Cardiac fibroblast (primary cell): Measurements from ENCODE around the gene TCEAL1.
"Not testable (repeated sequence)": the region's sequence is repeated elsewhere in the genome, so short reads cannot be mapped to it uniquely, and the experiment has no call there.

ENCODE experiments used
- DNase-seq, 2 donors: peaks; one replicate each; pipeline versions ENCODE4 v3.0.0 to v3.0.0-alpha.2; 2010; ENCODE audit warnings: low read depth in 2 of 2
- H3K4me3 ChIP-seq, 2 donors: replicated peaks in 1 of 2; 1 replicate in 1 of 2; 2 replicates in 1 of 2; pipeline ENCODE4 v1.5.1; 2011; ENCODE audit warnings: low read depth in 2 of 2, low read length in 2 of 2, mild to moderate bottlenecking in 2 of 2, moderate library complexity in 1 of 2
- TF ChIP-seq, protein P1 (sequence below): IDR thresholded peaks from one replicate; pipeline ENCODE4 v1.5.1; 2011; ENCODE audit warnings: low read depth, mild to moderate bottlenecking, low read length, inconsistent platforms

The TCEAL1 gene, protein sequence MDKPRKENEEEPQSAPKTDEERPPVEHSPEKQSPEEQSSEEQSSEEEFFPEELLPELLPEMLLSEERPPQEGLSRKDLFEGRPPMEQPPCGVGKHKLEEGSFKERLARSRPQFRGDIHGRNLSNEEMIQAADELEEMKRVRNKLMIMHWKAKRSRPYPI

DNA sequence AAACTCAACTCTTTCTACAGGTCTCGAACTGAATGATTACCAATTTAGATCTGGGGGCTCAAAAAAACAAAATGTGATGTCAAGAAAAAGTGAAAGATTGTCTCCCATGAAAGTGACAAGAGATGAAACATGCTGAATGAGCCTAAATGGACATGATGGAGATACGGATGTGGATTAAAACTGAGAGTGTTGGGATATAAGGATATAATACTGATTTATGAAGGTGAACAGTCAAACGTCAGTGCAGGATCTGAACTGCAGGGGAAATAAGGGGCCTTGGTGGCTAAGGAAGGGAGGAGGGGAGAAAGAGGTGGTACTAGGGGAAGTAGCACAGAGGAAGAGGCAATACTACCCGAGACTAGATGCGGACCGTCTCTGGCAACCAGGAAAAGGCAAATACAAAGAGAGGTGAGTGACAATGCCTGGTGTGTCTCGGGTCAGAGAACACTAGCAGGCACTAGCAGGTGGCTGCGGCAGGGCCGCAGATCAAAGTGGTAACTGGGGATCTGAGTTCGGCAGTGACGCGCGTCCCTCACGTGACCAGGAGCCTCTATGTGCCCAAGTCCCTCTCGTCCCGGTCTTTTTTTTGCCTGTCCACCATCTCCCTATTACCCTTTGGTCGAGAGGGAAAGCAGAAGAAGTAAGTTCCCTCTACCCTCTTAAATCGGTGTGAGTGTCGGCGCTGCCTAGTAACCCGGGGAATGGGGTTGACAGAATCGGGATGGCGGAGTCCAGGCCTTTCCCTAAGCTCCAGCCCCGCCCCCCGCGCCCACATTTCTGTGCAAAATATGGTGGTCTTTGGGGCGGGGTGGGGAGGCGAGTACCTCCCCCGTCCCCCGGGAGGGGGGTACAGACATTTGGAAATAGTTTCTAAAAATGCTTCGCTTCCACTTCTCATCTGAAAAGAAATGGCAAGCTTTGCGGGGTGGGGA, at the start of gene TCEAL1:
Gene TCEAL1, plus strand, starts transcription at position 590 of the 932 bp plus-strand sequence. CDS start 942 bp downstream, outside the sequence.
- DNase-seq: peak; percentile 33 to 40
- TF ChIP-seq, protein P1, sequence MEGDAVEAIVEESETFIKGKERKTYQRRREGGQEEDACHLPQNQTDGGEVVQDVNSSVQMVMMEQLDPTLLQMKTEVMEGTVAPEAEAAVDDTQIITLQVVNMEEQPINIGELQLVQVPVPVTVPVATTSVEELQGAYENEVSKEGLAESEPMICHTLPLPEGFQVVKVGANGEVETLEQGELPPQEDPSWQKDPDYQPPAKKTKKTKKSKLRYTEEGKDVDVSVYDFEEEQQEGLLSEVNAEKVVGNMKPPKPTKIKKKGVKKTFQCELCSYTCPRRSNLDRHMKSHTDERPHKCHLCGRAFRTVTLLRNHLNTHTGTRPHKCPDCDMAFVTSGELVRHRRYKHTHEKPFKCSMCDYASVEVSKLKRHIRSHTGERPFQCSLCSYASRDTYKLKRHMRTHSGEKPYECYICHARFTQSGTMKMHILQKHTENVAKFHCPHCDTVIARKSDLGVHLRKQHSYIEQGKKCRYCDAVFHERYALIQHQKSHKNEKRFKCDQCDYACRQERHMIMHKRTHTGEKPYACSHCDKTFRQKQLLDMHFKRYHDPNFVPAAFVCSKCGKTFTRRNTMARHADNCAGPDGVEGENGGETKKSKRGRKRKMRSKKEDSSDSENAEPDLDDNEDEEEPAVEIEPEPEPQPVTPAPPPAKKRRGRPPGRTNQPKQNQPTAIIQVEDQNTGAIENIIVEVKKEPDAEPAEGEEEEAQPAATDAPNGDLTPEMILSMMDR: no peak
- peak within 1 kb of the TSS; percentile 60 to 61 for H3K4me3 ChIP-seq

DNA sequence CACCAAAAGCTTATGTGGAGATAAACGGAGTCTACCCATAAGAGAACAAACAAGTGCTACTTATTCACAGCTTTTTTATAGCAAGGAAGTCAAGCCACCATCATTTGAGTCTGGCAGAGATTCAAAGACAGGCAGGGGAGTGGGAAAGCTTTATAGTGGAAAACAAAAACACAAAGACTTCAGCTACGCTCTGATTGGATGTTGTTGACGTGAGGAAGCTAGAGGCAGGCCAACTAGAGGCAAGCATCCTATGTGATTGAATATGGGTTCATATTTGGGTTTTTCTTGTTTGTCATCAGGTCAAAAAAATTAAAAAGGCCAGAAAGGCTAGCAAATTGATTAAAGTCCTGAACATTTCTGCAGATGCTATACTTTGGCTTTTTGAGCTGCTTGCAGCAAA, 44.2 kb upstream of the TCEAL1 start:
- H3K4me3 ChIP-seq: no peak overlapping the region
- TF ChIP-seq, protein P1: no peak
- DNase-seq: peak in 1 of 2 donors; percentile 47

DNA sequence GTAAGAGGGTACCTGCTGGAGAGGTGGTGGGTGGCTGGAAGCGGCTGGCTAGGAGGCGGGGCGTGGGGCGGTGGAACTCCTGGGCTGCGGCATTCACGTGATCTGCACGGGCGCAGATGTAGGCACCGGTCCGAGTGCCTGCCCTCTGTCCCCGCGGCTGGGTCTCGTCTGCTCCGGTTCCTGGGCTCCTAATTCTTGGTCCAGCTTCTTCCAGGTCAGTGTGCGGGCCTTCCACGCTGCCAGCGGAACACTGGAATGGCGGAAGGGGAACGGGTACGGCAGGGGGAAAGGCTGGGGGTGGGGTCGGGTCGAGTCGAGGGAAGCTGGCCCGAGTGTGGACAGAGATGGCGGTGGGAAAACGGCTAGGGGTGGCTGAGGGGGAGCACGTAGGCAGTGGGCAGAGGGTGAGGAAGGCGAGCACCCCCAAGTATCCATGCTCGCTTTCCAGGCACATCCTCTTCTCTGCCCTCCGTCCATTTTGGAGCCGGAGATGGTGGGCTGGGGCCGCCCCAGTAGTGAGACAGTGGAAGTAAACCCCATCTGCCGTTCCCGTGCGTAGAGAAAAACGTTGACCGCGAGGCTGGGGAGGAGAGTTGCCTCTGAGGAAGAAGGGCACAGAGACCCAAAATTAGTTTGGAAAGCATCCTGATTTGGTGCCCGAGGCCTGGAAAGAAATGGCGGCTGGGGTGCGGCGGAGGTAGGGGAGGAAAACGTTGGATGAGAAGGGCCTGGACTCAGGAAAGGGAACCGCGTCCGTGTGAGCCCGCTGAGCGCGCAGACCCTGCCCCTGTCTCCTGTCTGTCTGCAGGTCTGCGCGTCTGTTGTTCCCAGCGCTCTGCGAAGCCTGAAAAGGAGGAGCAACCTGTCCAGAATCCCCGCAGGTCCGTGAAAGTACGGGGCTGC, 43.1 kb upstream of the TCEAL1 start, which contains the start of gene TCEAL4:
Gene TCEAL4, plus strand, starts transcription at position 105 of the 903 bp plus-strand sequence. CDS start 1,161 bp downstream, outside the sequence.
- DNase-seq: peak in 1 of 2 donors; percentile 60
- peak within 1 kb of the TSS; percentile 70 to 73 for H3K4me3 ChIP-seq
- TF ChIP-seq, protein P1: no peak

DNA sequence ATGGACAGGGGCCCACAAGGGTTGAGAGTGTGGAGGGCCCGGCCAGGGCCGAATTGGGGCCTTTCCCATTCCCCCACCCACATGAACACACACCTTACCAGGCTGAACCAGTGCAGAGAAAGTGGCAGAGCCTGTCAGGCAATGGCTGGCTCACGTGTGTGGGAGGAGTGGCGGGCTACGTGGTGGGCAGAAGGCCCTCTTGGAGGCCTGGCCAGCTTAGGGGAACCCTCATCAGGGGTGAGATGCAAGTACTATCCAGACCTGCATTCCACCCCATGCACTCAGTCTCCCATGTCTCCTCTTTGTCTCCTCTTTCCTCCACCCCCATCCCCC, 42.5 kb upstream of the TCEAL1 start:
- TF ChIP-seq, protein P1: no peak
- peak in 1 of 2 donors; percentile 42 for DNase-seq
- peak overlapping the region; percentile 70 to 73 for H3K4me3 ChIP-seq

- TF ChIP-seq, protein P1: no peak
- DNase-seq: no peak
- peak overlapping the region; percentile 70 to 73 for H3K4me3 ChIP-seq
Measured at GRCh38 chrX:103586659-103587058, 42.1 kb upstream of the TCEAL1 start.

GRCh38 chrX:103592295-103592694, 36.5 kb upstream of the TCEAL1 start:
- not testable (repeated sequence) for DNase-seq, H3K4me3 ChIP-seq

- H3K4me3 ChIP-seq, DNase-seq: not testable (repeated sequence)
Measured at GRCh38 chrX:103595202-103595601, 33.6 kb upstream of the TCEAL1 start.
